Measurements from ENCODE around the gene FOXD1. TPM values are rescaled to one million over a fixed set of nuclear protein-coding genes. Genes with fewer than 3 reads are reported as not detected.

The FOXD1 gene
- total RNA-seq (ENCODE audit: low replicate concordance) = 0.82 and 2.5 TPM in 2 replicates

GRCh38 chr5:73448463-73449136 is at the start of gene FOXD1:
TSS of gene FOXD1 (minus strand) at chr5:73448777. CDS start at chr5:73448362, 415 bp downstream.

Other genes starting within 250 kb of the FOXD1 start
- gene BTF3, start 49.7 kb upstream of the FOXD1 start, total RNA-seq (ENCODE audit: low replicate concordance) = 120 and 233 TPM in 2 replicates
- gene ANKRA2, start 116.9 kb upstream of the FOXD1 start, total RNA-seq (ENCODE audit: low replicate concordance) = 14.5 and 17.0 TPM in 2 replicates
- 8.5 and 14.5 TPM in 2 replicates for gene UTP15, start 117.0 kb upstream of the FOXD1 start, total RNA-seq (ENCODE audit: low replicate concordance)
- 4.3 and 26.2 TPM in 2 replicates for gene ARHGEF28, start 177.4 kb upstream of the FOXD1 start, total RNA-seq (ENCODE audit: low replicate concordance)